Measurements from ENCODE around the gene NXPH2. TPM values are rescaled to one million over a fixed set of nuclear protein-coding genes. Genes with fewer than 3 reads are reported as not detected.

NXPH2 gene
- total RNA-seq, 3 donors from 2014 or later = not detected

- TF ChIP-seq POLR2A (IDR thresholded peaks at IDR 0.05) (no peak), CTCF (IDR thresholded peaks at IDR 0.05) (no peak), POLR2AphosphoS5 (IDR thresholded peaks at IDR 0.05) (no peak)
- H3K27me3 ChIP-seq = no peaks in the 10 kb centered on the region
- H3K9me3 ChIP-seq = peaks cover 0 to 6% of the 10 kb centered on the region in 2 donors
- H3K4me1 ChIP-seq = no peaks in the 10 kb centered on the region
- H3K27ac ChIP-seq = no peak overlapping the region
- no peaks in the 10 kb centered on the region for H3K36me3 ChIP-seq
- intact Hi-C loops (cut with DNase I; ENCODE audit: low total_unique reads) = no loop called here
- no peak for DNase-seq (ENCODE audit: low spot score in 2 of 2)
- no peak overlapping the region for H3K4me3 ChIP-seq
Measured at GRCh38 chr2:138637061-138637460, 143.1 kb downstream of the NXPH2 start.

GRCh38 chr2:138633049-138633448, 147.1 kb downstream of the NXPH2 start:
- Histone ChIP-seq H3K4me1 (no peaks in the 10 kb centered on the region), H3K4me3 (no peak overlapping the region), H3K36me3 (no peaks in the 10 kb centered on the region), H3K9me3 (peaks cover 0 to 6% of the 10 kb centered on the region in 2 donors), H3K27ac (no peak overlapping the region), H3K27me3 (no peaks in the 10 kb centered on the region)
- TF ChIP-seq POLR2A (IDR thresholded peaks at IDR 0.05) = no peak
- no peak for TF ChIP-seq POLR2AphosphoS5 (IDR thresholded peaks at IDR 0.05)
- no peak for TF ChIP-seq CTCF (IDR thresholded peaks at IDR 0.05)
- intact Hi-C loops (cut with DNase I; ENCODE audit: low total_unique reads) = no loop called here
- DNase-seq (ENCODE audit: low spot score in 2 of 2) = no peak

GRCh38 chr2:138632066-138632620, 148.0 kb downstream of the NXPH2 start:
- H3K4me3 ChIP-seq = no peak overlapping the region
- intact Hi-C loops (cut with DNase I; ENCODE audit: low total_unique reads) = no loop called here
- DNase-seq (ENCODE audit: low spot score in 2 of 2) = no peak

GRCh38 chr2:138630164-138630563, 150.0 kb downstream of the NXPH2 start:
- no peaks in the 10 kb centered on the region for H3K27me3 ChIP-seq
- H3K36me3 ChIP-seq = no peaks in the 10 kb centered on the region
- DNase-seq (ENCODE audit: low spot score in 2 of 2) = no peak
- H3K4me3 ChIP-seq = no peak overlapping the region
- H3K27ac ChIP-seq = no peak overlapping the region
- no peaks in the 10 kb centered on the region for H3K4me1 ChIP-seq
- H3K9me3 ChIP-seq = peaks cover 0 to 6% of the 10 kb centered on the region in 2 donors
- intact Hi-C loops (cut with DNase I; ENCODE audit: low total_unique reads) = no loop called here
- TF ChIP-seq POLR2AphosphoS5 (IDR thresholded peaks at IDR 0.05) (no peak), CTCF (IDR thresholded peaks at IDR 0.05) (no peak), POLR2A (IDR thresholded peaks at IDR 0.05) (no peak)

More at GRCh38 chr2:138632066-138632620, 148.0 kb downstream of the NXPH2 start:
- Histone ChIP-seq H3K36me3 (no peaks in the 10 kb centered on the region), H3K9me3 (peaks cover 0 to 6% of the 10 kb centered on the region in 2 donors), H3K27ac (no peak overlapping the region), H3K27me3 (no peaks in the 10 kb centered on the region), H3K4me1 (no peaks in the 10 kb centered on the region)
- TF ChIP-seq CTCF (IDR thresholded peaks at IDR 0.05) (no peak), POLR2A (IDR thresholded peaks at IDR 0.05) (no peak), POLR2AphosphoS5 (IDR thresholded peaks at IDR 0.05) (no peak)

GRCh38 chr2:138626148-138626547, 154.0 kb downstream of the NXPH2 start:
- Histone ChIP-seq H3K27me3 (no peaks in the 10 kb centered on the region), H3K4me3 (no peak overlapping the region), H3K9me3 (no peaks in the 10 kb centered on the region), H3K27ac (no peak overlapping the region), H3K36me3 (no peaks in the 10 kb centered on the region), H3K4me1 (no peaks in the 10 kb centered on the region)
- DNase-seq (ENCODE audit: low spot score in 2 of 2) = no peak
- TF ChIP-seq POLR2A (IDR thresholded peaks at IDR 0.05) = no peak
- intact Hi-C loops (cut with DNase I; ENCODE audit: low total_unique reads) = no loop called here

DNA sequence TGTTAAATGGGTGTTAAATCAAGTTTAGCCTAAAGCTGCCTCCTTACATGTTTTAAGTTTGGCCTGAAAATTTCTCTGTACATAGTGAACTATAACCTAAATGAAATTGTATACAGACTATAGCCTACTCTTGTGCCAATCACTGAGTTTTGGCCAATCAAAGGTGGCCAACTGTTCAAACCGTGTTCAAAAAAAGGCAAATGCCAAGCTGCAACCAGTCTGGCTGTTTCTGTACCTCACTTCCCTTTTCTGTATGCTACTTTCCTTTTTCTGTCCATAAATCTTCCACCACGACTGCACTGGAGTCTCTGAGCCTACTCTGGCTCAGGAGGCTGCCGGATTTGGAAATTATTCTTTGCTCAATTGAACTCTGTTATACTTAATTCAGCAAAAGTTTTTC, 157.6 kb downstream of the NXPH2 start:
- no peaks in the 10 kb centered on the region for H3K4me1 ChIP-seq
- H3K36me3 ChIP-seq = no peaks in the 10 kb centered on the region
- no peak overlapping the region for H3K27ac ChIP-seq
- H3K9me3 ChIP-seq = no peaks in the 10 kb centered on the region
- H3K27me3 ChIP-seq = no peaks in the 10 kb centered on the region
- TF ChIP-seq CTCF (IDR thresholded peaks at IDR 0.05) (no peak), POLR2A (IDR thresholded peaks at IDR 0.05) (no peak), POLR2AphosphoS5 (IDR thresholded peaks at IDR 0.05) (no peak)
- DNase-seq (ENCODE audit: low spot score in 2 of 2) = no peak
- intact Hi-C loops (cut with DNase I; ENCODE audit: low total_unique reads) = no loop called here
- no peak overlapping the region for H3K4me3 ChIP-seq
